ENCODE measurements around the gene KLK2.

Gene KLK2

GRCh38 chr19:50870417-50871089 is 2.7 kb upstream of the KLK2 start:
- Histone ChIP-seq H3K27me3 (ENCODE audit: control insufficient read depth in 1 of 2, insufficient read depth in 1 of 2, low read length in 2 of 2) (peaks cover 0 to 73% of the 10 kb centered on the region in 2 experiments), H3K4me2 (ENCODE audit: low read length, poor library complexity, severe bottlenecking) (no peak overlapping the region), H3K4ac (ENCODE audit: low read depth in 1 of 2, low read length in 2 of 2) (no peak overlapping the region), H2BK15ac (ENCODE audit: low read depth, poor library complexity, severe bottlenecking) (no peak overlapping the region), H4K91ac (ENCODE audit: low read length) (no peak overlapping the region), H2AFZ (ENCODE audit: low read depth, low read length) (no peak overlapping the region), H3K14ac (ENCODE audit: low read length in 2 of 2) (no peak overlapping the region), H3K4me1 (ENCODE audit: control insufficient read depth, insufficient read depth, low read depth, low read length) (no peaks in the 10 kb centered on the region), H3K18ac (ENCODE audit: low read depth in 1 of 2, low read length in 2 of 2) (no peak overlapping the region), H3K27ac (ENCODE audit: low read length, poor library complexity, severe bottlenecking) (no peak overlapping the region), H3K23ac (ENCODE audit: low read length in 2 of 2) (no peak overlapping the region), H2AK5ac (ENCODE audit: low read length, severe bottlenecking) (no peak overlapping the region), H3K9me3 (ENCODE audit: control insufficient read depth, low read length) (no peaks in the 10 kb centered on the region), H3K4me3 (ENCODE audit: insufficient read depth in 1 of 2, low read depth in 1 of 2, low read length in 2 of 2) (no peak overlapping the region), H4K8ac (ENCODE audit: low read length) (no peak overlapping the region), H2BK120ac (ENCODE audit: low read depth, low read length) (no peak overlapping the region), H2BK12ac (ENCODE audit: low read length in 2 of 2) (no peak overlapping the region), H3K79me1 (replicated peaks; ENCODE audit: low read length, poor library complexity, severe bottlenecking) (no peaks in the 10 kb centered on the region), H3K9ac (ENCODE audit: low read length) (no peak overlapping the region), H2BK5ac (ENCODE audit: low read depth, low read length, poor library complexity, severe bottlenecking) (no peak overlapping the region), H3K36me3 (ENCODE audit: control insufficient read depth in 1 of 2, insufficient read depth in 2 of 2, low read depth in 1 of 2, low read length in 2 of 2) (no peaks in the 10 kb centered on the region)
- WGBS, result 75% methylated on average over 25 of the region's 26 CpGs
- DNase-seq, result no peak

- Histone ChIP-seq H3K14ac (ENCODE audit: low read length in 2 of 2) (no peak overlapping the region), H2BK120ac (ENCODE audit: low read depth, low read length) (no peak overlapping the region), H4K91ac (ENCODE audit: low read length) (no peak overlapping the region), H3K4me3 (ENCODE audit: insufficient read depth in 1 of 2, low read depth in 1 of 2, low read length in 2 of 2) (no peak overlapping the region), H3K79me1 (replicated peaks; ENCODE audit: low read length, poor library complexity, severe bottlenecking) (no peaks in the 10 kb centered on the region), H2AK5ac (ENCODE audit: low read length, severe bottlenecking) (no peak overlapping the region), H3K4me2 (ENCODE audit: low read length, poor library complexity, severe bottlenecking) (no peak overlapping the region), H3K18ac (ENCODE audit: low read depth in 1 of 2, low read length in 2 of 2) (no peak overlapping the region), H3K9ac (ENCODE audit: low read length) (no peak overlapping the region), H2BK12ac (ENCODE audit: low read length in 2 of 2) (no peak overlapping the region), H2AFZ (ENCODE audit: low read depth, low read length) (no peak overlapping the region), H3K27ac (ENCODE audit: low read length, poor library complexity, severe bottlenecking) (no peak overlapping the region), H4K8ac (ENCODE audit: low read length) (no peak overlapping the region), H3K9me3 (ENCODE audit: control insufficient read depth, low read length) (no peaks in the 10 kb centered on the region), H3K4me1 (ENCODE audit: control insufficient read depth, insufficient read depth, low read depth, low read length) (no peaks in the 10 kb centered on the region), H2BK5ac (ENCODE audit: low read depth, low read length, poor library complexity, severe bottlenecking) (no peak overlapping the region), H2BK15ac (ENCODE audit: low read depth, poor library complexity, severe bottlenecking) (no peak overlapping the region), H3K4ac (ENCODE audit: low read depth in 1 of 2, low read length in 2 of 2) (no peak overlapping the region), H3K36me3 (ENCODE audit: control insufficient read depth in 1 of 2, insufficient read depth in 2 of 2, low read depth in 1 of 2, low read length in 2 of 2) (no peaks in the 10 kb centered on the region), H3K27me3 (ENCODE audit: control insufficient read depth in 1 of 2, insufficient read depth in 1 of 2, low read length in 2 of 2) (peaks cover 0 to 92% of the 10 kb centered on the region in 2 experiments), H3K23ac (ENCODE audit: low read length in 2 of 2) (no peak overlapping the region)
- DNase-seq, result no peak
- 78% methylated on average over 5 of the region's 5 CpGs for WGBS
Measured at GRCh38 chr19:50874211-50874610, 972 bp downstream of the KLK2 start.

GRCh38 chr19:50875795-50876422 is 2.7 kb downstream of the KLK2 start:
- Histone ChIP-seq H2AFZ (ENCODE audit: low read depth, low read length) (no peak overlapping the region), H2BK120ac (ENCODE audit: low read depth, low read length) (no peak overlapping the region), H3K4me2 (ENCODE audit: low read length, poor library complexity, severe bottlenecking) (no peak overlapping the region), H3K9ac (ENCODE audit: low read length) (no peak overlapping the region), H3K79me1 (replicated peaks; ENCODE audit: low read length, poor library complexity, severe bottlenecking) (no peaks in the 10 kb centered on the region), H3K18ac (ENCODE audit: low read depth in 1 of 2, low read length in 2 of 2) (no peak overlapping the region), H2BK12ac (ENCODE audit: low read length in 2 of 2) (no peak overlapping the region), H3K27me3 (ENCODE audit: control insufficient read depth in 1 of 2, insufficient read depth in 1 of 2, low read length in 2 of 2) (peaks cover 0 to 88% of the 10 kb centered on the region in 2 experiments), H2AK5ac (ENCODE audit: low read length, severe bottlenecking) (no peak overlapping the region), H3K23ac (ENCODE audit: low read length in 2 of 2) (no peak overlapping the region), H3K36me3 (ENCODE audit: control insufficient read depth in 1 of 2, insufficient read depth in 2 of 2, low read depth in 1 of 2, low read length in 2 of 2) (no peaks in the 10 kb centered on the region), H2BK15ac (ENCODE audit: low read depth, poor library complexity, severe bottlenecking) (no peak overlapping the region), H3K4me1 (ENCODE audit: control insufficient read depth, insufficient read depth, low read depth, low read length) (no peaks in the 10 kb centered on the region), H3K27ac (ENCODE audit: low read length, poor library complexity, severe bottlenecking) (no peak overlapping the region), H4K91ac (ENCODE audit: low read length) (no peak overlapping the region), H3K9me3 (ENCODE audit: control insufficient read depth, low read length) (no peaks in the 10 kb centered on the region), H3K4ac (ENCODE audit: low read depth in 1 of 2, low read length in 2 of 2) (no peak overlapping the region), H4K8ac (ENCODE audit: low read length) (no peak overlapping the region), H3K14ac (ENCODE audit: low read length in 2 of 2) (no peak overlapping the region), H3K4me3 (ENCODE audit: insufficient read depth in 1 of 2, low read depth in 1 of 2, low read length in 2 of 2) (no peak overlapping the region), H2BK5ac (ENCODE audit: low read depth, low read length, poor library complexity, severe bottlenecking) (no peak overlapping the region)
- WGBS, result 52% methylated on average over 9 of the region's 9 CpGs
- no peak for DNase-seq

GRCh38 chr19:50876456-50876855 is 3.2 kb downstream of the KLK2 start:
- H3K27me3 ChIP-seq (ENCODE audit: control insufficient read depth in 1 of 2, insufficient read depth in 1 of 2, low read length in 2 of 2), result peaks cover 0 to 86% of the 10 kb centered on the region in 2 experiments
- no peak overlapping the region for H2BK15ac ChIP-seq (ENCODE audit: low read depth, poor library complexity, severe bottlenecking)
- no peak overlapping the region for H2BK12ac ChIP-seq (ENCODE audit: low read length in 2 of 2)
- no peak overlapping the region for H3K9ac ChIP-seq (ENCODE audit: low read length)
- no peak overlapping the region for H3K18ac ChIP-seq (ENCODE audit: low read depth in 1 of 2, low read length in 2 of 2)
- no peaks in the 10 kb centered on the region for H3K4me1 ChIP-seq (ENCODE audit: control insufficient read depth, insufficient read depth, low read depth, low read length)
- H3K79me1 ChIP-seq (replicated peaks; ENCODE audit: low read length, poor library complexity, severe bottlenecking), result no peaks in the 10 kb centered on the region
- H2AFZ ChIP-seq (ENCODE audit: low read depth, low read length), result no peak overlapping the region
- no peak overlapping the region for H2BK120ac ChIP-seq (ENCODE audit: low read depth, low read length)
- H3K4ac ChIP-seq (ENCODE audit: low read depth in 1 of 2, low read length in 2 of 2), result no peak overlapping the region
- no peak overlapping the region for H2AK5ac ChIP-seq (ENCODE audit: low read length, severe bottlenecking)
- H3K14ac ChIP-seq (ENCODE audit: low read length in 2 of 2), result no peak overlapping the region
- no peak overlapping the region for H3K23ac ChIP-seq (ENCODE audit: low read length in 2 of 2)
- H3K4me3 ChIP-seq (ENCODE audit: insufficient read depth in 1 of 2, low read depth in 1 of 2, low read length in 2 of 2), result no peak overlapping the region
- no peak overlapping the region for H4K8ac ChIP-seq (ENCODE audit: low read length)
- DNase-seq, result no peak
- no peaks in the 10 kb centered on the region for H3K9me3 ChIP-seq (ENCODE audit: control insufficient read depth, low read length)
- no peak overlapping the region for H4K91ac ChIP-seq (ENCODE audit: low read length)
- no peak overlapping the region for H2BK5ac ChIP-seq (ENCODE audit: low read depth, low read length, poor library complexity, severe bottlenecking)
- WGBS, result 75% methylated on average over 7 of the region's 7 CpGs
- H3K27ac ChIP-seq (ENCODE audit: low read length, poor library complexity, severe bottlenecking), result no peak overlapping the region
- no peaks in the 10 kb centered on the region for H3K36me3 ChIP-seq (ENCODE audit: control insufficient read depth in 1 of 2, insufficient read depth in 2 of 2, low read depth in 1 of 2, low read length in 2 of 2)
- H3K4me2 ChIP-seq (ENCODE audit: low read length, poor library complexity, severe bottlenecking), result no peak overlapping the region
